GM21447 (cell line): ENCODE measurements around the gene MINK1.

Experiments
- ATAC-seq: cut with Tn5 transposase; IDR thresholded peaks from one replicate; pipeline ENCODE4 v1.9.1; 2021; ENCODE audit not compliant: unreplicated experiment

MINK1 gene

GRCh38 chr17:4833178-4833940 lies at the start of gene MINK1:
Gene MINK1 (plus strand): TSS chr17:4833340. CDS start chr17:4833584, 244 bp downstream.
- ATAC-seq = peak; percentile 66

DNA sequence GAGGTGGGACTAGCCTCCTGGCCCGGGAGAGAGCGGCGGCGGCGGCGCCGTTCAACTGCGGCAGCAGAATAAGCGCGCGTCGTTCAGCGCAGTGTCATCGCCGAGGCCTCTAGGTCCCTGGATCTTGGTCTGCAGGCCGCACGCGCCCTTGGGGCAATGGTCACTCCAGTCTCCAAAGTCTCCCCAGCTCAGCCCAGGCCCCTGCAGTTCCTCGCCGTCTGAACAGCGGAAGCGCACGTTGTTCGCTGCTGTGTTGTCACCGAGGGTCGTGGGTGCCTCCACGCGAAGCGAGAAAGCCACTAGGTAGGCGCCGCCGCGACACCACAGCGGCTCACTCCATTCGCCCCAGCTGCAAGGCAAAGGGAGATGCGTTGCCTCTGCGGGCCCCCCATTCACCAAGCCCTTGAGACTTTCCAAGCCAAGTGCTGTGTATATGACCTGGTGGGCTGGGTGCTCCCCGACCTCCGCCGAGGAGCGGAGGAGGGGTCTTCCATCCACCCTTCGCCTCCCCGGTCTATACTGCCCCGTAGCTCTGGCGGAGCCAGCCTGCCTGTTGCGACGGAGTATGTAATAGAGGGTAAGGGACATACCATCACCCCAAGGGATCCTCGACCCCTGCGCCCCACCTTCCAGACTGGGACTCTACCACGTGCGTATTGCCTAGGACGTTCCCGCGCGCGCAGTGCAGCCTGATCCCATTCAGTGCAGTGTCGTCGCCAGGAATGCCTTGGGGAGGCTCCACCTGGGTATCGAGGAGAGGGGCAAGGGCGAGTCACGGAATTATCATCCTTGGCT lies 47.6 kb upstream of the MINK1 start:
- no peak for ATAC-seq

DNA sequence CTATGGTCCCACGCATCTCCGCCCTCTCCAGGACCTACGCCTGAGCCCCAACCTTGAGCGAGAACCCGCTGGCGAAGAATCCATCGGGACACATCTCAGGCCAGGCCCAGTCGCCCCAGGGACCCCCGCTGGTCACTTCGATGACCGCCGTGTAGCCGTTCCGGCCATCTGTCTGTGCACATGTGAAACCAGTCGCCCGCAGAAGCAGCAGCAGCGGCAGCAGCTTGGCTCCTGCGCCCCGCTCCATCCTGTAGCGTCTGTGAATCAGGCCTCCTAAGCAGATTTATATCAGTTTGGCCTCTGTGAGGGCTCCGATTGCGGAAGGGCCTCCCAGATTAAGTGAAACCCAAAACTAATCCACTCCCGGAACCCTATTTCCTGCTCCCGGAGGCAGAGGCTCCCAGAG lies 47.0 kb upstream of the MINK1 start, which contains the start of gene VMO1:
Gene VMO1, minus strand, starts transcription at position 259 of the 406 bp plus-strand sequence. Its CDS starts 12 bp downstream, at position 247.
- ATAC-seq = no peak

DNA sequence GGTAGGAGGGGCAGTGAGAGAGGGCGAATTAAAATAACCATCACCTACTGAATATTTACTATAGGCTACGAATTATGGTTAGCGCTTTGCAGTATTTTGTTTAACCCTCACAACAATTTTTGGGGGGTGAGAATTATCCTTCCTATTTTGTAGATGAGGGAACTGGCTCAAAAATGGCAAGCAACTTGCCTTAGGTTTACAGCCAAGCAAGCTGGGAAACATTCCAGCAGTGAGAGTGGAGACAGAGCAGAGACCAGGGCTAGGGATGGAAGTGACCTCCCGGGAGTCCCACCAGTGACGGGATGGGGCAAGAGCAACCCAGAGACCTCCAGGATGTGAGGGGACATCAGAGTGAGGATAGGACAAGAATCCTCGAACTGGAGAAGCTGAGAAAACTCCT lies 46.6 kb upstream of the MINK1 start:
- no peak for ATAC-seq

DNA sequence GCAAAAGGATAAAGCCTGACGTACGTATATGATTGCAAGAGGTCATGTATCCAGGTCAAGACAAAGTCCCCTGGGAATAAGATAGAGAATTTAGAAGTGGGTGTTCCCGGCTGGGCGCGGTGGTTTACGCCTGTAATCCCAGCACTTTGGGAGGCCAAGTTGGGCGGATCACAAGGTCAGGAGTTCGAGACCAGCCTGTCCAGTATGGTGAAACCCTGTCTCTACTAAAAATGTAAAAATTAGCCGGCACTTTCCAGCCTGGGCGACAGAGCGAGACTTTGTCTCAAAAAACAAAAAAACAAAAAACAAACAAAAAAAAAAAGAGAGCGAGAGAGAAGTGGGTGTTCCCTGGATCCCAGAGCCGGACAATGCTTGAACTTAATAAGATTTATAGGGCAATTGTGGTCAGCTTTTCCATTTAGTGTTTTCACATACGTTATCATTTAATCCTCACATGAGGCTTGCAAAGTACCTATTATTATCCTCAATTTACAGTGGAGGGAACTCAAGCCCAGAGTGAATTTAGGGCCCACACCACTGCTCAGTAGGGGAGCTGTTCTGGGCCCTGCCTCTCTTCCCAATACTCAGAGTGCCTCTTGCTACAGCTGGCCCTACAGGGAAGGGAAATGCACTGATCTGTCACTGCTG lies 44.9 kb upstream of the MINK1 start:
- ATAC-seq = no peak

GRCh38 chr17:4788807-4789700 lies 44.1 kb upstream of the MINK1 start, which contains the start of gene GLTPD2:
Gene GLTPD2 (plus strand): TSS chr17:4788964. CDS start chr17:4789012, 48 bp downstream.
- no peak for ATAC-seq

DNA sequence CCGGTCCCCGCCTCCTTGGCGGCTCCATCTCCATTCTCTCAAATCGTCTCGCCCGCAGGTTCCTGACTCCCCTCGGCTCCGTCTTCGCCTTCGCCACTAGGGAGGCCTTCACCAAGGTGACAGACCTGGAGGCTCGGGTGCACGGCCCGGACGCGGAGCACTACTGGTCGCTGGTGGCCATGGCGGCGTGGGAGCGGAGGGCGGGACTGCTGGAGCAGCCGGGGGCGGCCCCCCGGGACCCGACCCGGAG lies 43.5 kb upstream of the MINK1 start:
- no peak for ATAC-seq

- peak; percentile 83 for ATAC-seq
Measured at GRCh38 chr17:4789951-4790704, 43.0 kb upstream of the MINK1 start.

- no peak for ATAC-seq
Measured at GRCh38 chr17:4790705-4791088, 42.4 kb upstream of the MINK1 start.

GRCh38 chr17:4795168-4795567 lies 38.0 kb upstream of the MINK1 start:
- no peak for ATAC-seq

DNA sequence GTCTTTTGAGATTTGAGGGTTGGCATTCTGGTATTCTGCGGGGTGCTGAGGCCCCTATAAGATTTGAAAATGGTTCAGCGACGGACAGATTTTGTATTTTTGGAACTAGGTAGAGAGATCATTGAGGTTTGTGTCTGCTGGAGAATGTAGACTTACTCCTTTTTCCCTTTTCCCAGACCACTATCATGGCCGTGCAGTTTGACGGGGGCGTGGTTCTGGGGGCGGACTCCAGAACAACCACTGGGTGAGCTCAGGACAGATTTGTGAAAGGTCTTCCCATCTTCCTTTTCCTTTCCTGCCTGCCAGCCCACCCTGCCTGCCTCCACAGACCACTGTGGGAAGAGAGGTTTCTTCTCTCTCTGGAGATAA lies 36.6 kb upstream of the MINK1 start:
- ATAC-seq = no peak

DNA sequence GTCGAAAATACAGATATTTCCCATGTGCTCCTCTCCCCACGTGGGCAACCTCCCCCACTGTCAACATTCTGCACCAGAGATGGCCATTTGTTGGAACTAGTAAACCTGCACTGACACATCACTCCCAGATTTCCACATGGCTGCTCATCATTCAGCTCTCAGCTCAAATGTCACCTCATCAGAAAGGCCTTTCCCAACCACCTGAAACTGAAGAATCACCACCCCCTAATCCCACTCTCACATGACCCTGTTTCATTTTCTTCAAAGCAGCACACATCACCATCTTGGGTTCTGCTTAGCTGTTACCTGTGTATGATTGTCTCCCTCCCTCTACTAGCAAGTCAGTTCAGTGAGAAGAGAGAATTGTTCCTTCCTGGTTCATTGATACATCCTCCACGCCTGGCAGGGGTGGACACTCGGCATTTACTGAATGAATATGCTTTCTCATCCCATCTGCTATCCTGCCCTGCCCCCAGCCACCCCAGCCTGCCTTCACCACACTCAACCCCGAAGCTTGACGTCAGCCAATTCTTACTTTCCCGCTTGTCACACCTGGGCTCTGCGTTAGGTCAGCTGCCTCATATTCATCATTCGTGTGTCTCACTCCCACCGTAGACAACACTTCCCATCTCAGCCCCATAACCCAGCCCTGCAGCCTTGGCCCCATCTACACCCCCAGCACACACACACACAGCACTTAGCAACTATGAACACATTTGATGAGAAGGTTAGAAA lies 32.5 kb upstream of the MINK1 start:
- ATAC-seq = no peak

DNA sequence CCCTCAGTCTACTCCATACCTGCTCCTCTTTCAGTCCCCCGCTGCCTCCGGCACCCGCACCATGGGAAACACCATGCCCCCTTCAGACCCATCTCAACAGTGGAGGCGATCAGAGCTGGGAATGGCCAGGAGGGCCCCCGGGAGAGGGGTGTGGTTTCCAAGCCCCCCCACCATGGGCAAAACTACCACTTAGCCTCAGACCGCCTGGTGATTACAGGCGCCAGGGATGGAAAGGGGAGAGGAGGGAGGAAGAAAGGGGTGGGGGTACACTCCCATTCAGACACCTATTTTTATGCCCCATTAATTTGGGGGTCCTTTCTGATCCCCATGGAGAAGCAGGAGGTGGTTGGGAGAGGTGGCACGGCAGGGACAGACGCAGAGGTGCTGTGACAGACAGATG lies 30.9 kb upstream of the MINK1 start, which contains the start of gene C17orf114:
Gene C17orf114, minus strand, starts transcription at position 101 of the 400 bp plus-strand sequence.
- no peak for ATAC-seq

GRCh38 chr17:4806456-4806776 lies 26.7 kb upstream of the MINK1 start:
- ATAC-seq = peak; percentile 9

DNA sequence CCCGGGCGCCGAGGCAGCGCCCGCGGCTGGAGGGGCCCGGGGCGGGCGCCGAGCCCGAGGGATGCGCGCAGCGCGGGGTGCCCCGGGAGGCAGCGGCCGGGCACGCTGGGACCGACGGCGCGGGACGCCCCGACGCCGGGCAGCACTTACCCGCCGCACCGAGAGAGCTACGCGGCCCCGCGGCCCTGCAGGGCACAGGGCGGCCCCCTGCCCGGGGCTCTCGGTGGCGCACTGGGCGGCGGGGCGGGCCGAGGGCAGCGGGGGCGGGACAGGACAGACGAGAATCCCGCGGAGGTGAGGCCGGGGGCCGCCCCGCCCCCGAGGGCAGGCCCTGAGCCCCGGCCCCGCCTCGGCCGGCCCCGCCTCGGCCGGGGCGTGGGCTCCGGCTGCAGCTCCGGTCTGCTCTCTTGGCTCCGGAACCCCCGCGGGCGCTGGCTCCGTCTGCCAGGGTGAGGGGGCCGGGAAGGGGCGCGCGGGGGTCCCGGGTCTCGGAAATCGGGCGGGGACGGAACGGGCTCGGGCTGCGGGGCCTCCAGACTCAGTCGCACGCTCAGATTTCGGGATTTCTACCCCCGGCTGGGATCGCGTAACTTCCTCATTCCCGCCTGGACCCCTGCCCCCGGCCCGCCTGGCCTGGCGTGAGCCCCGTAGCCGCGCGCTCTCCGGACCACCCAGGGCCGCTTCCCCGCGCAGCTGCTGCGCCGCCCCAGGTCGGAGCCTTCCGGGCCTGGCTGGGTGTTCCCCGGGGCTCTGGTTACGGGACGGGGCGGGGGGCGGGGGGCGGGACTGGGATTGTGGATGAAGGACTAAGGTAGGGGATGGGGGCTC lies 26.1 kb upstream of the MINK1 start, which contains the start of gene PLD2:
Gene PLD2, plus strand, starts transcription at position 376 of the 828 bp plus-strand sequence. CDS start 621 bp downstream, outside the sequence.
- ATAC-seq = peak; percentile 85

- ATAC-seq = no peak
Measured at GRCh38 chr17:4807605-4808377, 25.3 kb upstream of the MINK1 start.

GRCh38 chr17:4808378-4808767 lies 24.8 kb upstream of the MINK1 start:
- ATAC-seq = no peak
